ENCODE results near the gene SLC6A15. TPM values are rescaled to one million over a fixed set of nuclear protein-coding genes. Genes with fewer than 3 reads are reported as not detected.

SLC6A15 gene
- total RNA-seq: not detected
- polyA plus RNA-seq: not detected

DNA sequence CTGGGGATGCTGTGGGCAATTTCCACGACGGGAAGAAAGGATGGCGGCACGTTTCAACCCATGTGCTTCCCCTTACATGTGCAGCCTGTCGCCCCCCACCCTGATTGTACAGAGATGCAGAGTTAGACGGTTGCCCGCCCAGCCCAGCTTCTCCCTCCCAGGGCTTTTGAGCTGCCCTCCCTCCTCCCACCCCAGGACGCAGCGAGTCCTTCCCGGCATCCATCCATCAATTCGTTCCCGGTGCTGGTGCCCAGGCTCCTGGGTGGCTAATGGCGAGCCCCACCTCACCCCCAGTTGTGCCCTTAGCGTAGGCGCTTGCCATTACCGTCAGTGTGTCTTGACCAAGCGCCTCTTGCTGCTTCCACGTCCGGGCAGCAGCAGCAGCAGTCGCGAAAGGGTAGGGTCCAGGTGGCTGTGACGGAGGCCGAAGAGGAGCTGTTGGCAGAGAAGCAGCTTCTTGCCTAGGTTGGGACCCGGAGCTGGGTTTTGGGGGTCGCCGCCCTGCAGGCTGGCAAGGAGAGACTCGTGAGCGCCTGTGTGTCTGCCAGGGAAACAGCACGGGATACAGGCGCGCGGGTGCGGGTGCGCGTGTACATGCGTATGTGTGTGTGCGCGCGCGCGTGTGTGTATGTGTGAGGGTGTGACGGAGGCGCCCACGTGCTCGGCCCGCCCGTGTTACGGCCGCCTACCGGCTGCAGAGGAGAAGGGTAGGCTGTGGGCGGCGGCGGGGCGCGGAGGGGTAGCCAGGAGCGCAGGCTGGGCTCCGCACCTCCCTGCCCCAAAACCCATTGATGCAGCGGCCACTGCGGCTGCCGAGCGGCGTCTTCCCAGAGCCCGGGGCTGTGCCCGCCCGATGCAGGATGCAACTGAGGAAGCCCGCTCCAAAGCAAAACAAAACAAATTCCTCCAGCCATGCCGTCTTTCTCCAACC is at the start of gene SLC6A15:
Gene SLC6A15, minus strand, starts transcription at position 602 of the 931 bp plus-strand sequence. CDS start 20,679 bp downstream, outside the sequence.
- no peaks in the 10 kb centered on the region for H3K36me3 ChIP-seq (ENCODE audit: control insufficient read depth in 4 of 4, insufficient read depth in 3 of 4, low read depth in 1 of 4, low read length in 3 of 4)
- DNase-seq (ENCODE audit: low spot score): no peak
- H3K9ac ChIP-seq (ENCODE audit: low read depth in 1 of 2, low read length in 2 of 2): no peak within 1 kb of the TSS
- H3K27me3 ChIP-seq (ENCODE audit: control insufficient read depth in 4 of 4, insufficient read depth in 4 of 4, low read length in 3 of 4): peaks cover 0 to 17% (median 5%) of the 10 kb centered on the region in 4 donors
- no peaks in the 10 kb centered on the region for H3K9me3 ChIP-seq (ENCODE audit: control insufficient read depth in 4 of 4, low read length in 3 of 4)
- H3K4me1 ChIP-seq (ENCODE audit: control insufficient read depth in 4 of 4, insufficient read depth in 4 of 4, low read length in 3 of 4): peaks cover 4 to 18% (median 8%) of the 10 kb centered on the region in 4 donors
- no peak within 1 kb of the TSS for H3K27ac ChIP-seq (ENCODE audit: low read depth in 1 of 2, low read length in 2 of 2)
- WGBS: 4% methylated on average over 67 of the region's 67 CpGs
- H3K4me3 ChIP-seq (ENCODE audit: low read depth in 1 of 3, low read length in 3 of 3): peak within 1 kb of the TSS in 1 of 3 donors; percentile 23
- TF ChIP-seq FOXA2 (IDR thresholded peaks at IDR 0.05) (no peak), HNF4G (IDR thresholded peaks at IDR 0.05) (no peak), EGR1 (IDR thresholded peaks at IDR 0.05; ENCODE audit: low read depth in 2 of 2) (no peak), RAD21 (IDR thresholded peaks at IDR 0.05) (no peak), FOXA1 (IDR thresholded peaks at IDR 0.05) (no peak), CTCF (IDR thresholded peaks at IDR 0.05; ENCODE audit: low read depth, low read length, missing input control) (no peak), JUND (IDR thresholded peaks at IDR 0.05) (no peak)
- TF ChIP-seq, protein P1, sequence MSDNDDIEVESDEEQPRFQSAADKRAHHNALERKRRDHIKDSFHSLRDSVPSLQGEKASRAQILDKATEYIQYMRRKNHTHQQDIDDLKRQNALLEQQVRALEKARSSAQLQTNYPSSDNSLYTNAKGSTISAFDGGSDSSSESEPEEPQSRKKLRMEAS (IDR thresholded peaks at IDR 0.05): no peak

DNA sequence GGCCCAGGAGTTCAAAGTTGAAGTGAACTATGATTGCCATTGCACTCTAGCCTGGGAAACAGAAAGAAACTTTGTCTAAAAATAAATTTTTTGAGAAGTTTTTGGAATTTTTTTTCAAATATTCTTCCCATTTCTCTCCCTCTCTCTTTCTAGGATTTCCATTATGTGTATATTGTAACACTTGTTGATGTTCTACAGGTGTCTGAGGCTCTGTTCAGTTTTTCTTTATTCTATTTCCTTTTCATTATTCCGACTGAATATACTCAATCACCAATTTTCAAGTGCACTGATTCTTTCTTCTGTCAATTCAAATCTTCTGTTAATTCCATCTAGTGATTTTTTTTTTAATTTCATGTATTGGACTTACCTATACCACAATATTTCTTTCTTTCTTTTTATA is 48.3 kb upstream of the SLC6A15 start:
- H3K9me3 ChIP-seq (ENCODE audit: control insufficient read depth in 4 of 4, low read length in 3 of 4): no peaks in the 10 kb centered on the region
- 50% methylated on average over 1 of the region's 1 CpG for WGBS
- H3K27ac ChIP-seq (ENCODE audit: low read depth in 1 of 2, low read length in 2 of 2): no peak overlapping the region
- no peak for TF ChIP-seq FOXA1 (IDR thresholded peaks at IDR 0.05)
- TF ChIP-seq FOXA2 (IDR thresholded peaks at IDR 0.05): no peak
- no peak for TF ChIP-seq TAF1 (conservative IDR thresholded peaks at IDR 0.05)
- no peak for TF ChIP-seq JUND (IDR thresholded peaks at IDR 0.05)
- TF ChIP-seq RAD21 (IDR thresholded peaks at IDR 0.05): no peak
- no peak for TF ChIP-seq HNF4A (conservative IDR thresholded peaks at IDR 0.05)
- no peak for TF ChIP-seq EGR1 (IDR thresholded peaks at IDR 0.05; ENCODE audit: low read depth in 2 of 2)
- TF ChIP-seq, protein P1 (IDR thresholded peaks at IDR 0.05): no peak
- no peak for TF ChIP-seq GABPA (IDR thresholded peaks at IDR 0.05 in 1 of 2, conservative IDR thresholded peaks at IDR 0.05 in 1 of 2)
- TF ChIP-seq HNF4G (IDR thresholded peaks at IDR 0.05): no peak
- TF ChIP-seq, protein P2, sequence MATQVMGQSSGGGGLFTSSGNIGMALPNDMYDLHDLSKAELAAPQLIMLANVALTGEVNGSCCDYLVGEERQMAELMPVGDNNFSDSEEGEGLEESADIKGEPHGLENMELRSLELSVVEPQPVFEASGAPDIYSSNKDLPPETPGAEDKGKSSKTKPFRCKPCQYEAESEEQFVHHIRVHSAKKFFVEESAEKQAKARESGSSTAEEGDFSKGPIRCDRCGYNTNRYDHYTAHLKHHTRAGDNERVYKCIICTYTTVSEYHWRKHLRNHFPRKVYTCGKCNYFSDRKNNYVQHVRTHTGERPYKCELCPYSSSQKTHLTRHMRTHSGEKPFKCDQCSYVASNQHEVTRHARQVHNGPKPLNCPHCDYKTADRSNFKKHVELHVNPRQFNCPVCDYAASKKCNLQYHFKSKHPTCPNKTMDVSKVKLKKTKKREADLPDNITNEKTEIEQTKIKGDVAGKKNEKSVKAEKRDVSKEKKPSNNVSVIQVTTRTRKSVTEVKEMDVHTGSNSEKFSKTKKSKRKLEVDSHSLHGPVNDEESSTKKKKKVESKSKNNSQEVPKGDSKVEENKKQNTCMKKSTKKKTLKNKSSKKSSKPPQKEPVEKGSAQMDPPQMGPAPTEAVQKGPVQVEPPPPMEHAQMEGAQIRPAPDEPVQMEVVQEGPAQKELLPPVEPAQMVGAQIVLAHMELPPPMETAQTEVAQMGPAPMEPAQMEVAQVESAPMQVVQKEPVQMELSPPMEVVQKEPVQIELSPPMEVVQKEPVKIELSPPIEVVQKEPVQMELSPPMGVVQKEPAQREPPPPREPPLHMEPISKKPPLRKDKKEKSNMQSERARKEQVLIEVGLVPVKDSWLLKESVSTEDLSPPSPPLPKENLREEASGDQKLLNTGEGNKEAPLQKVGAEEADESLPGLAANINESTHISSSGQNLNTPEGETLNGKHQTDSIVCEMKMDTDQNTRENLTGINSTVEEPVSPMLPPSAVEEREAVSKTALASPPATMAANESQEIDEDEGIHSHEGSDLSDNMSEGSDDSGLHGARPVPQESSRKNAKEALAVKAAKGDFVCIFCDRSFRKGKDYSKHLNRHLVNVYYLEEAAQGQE (IDR thresholded peaks at IDR 0.05): no peak
- no peak for TF ChIP-seq YY1 (IDR thresholded peaks at IDR 0.05)
- no peak for TF ChIP-seq RXRA (IDR thresholded peaks at IDR 0.05)
- H3K4me3 ChIP-seq (ENCODE audit: low read depth in 1 of 3, low read length in 3 of 3): no peak overlapping the region
- no peaks in the 10 kb centered on the region for H3K36me3 ChIP-seq (ENCODE audit: control insufficient read depth in 4 of 4, insufficient read depth in 3 of 4, low read depth in 1 of 4, low read length in 3 of 4)
- no peaks in the 10 kb centered on the region for H3K4me1 ChIP-seq (ENCODE audit: control insufficient read depth in 4 of 4, insufficient read depth in 4 of 4, low read length in 3 of 4)
- no peaks in the 10 kb centered on the region for H3K27me3 ChIP-seq (ENCODE audit: control insufficient read depth in 4 of 4, insufficient read depth in 4 of 4, low read length in 3 of 4)
- H3K9ac ChIP-seq (ENCODE audit: low read depth in 1 of 2, low read length in 2 of 2): no peak overlapping the region
- DNase-seq (ENCODE audit: low spot score): no peak

All from liver (tissue), 9 donors.